Peyer's patch (tissue), 4 donors: ENCODE data around the gene SGMS2. TPM values are rescaled to one million over a fixed set of nuclear protein-coding genes. Genes with fewer than 3 reads are reported as not detected.

ENCODE experiments used
- DNase-seq, 3 donors: peaks; one replicate each; pipeline ENCODE4 v3.0.0-alpha.2; 2017 to 2019
- H3K27ac ChIP-seq, 4 donors: fragments of 200-600 bp; sonication (generic); one replicate each; pipeline ENCODE4 v1.5.1; 2016 to 2019
- H3K27me3 ChIP-seq, 2 donors: fragments of 200-600 bp; sonication (generic); one replicate each; pipeline ENCODE4 v1.5.1; 2019
- H3K36me3 ChIP-seq, 3 donors: fragments of 200-600 bp; sonication (generic); one replicate each; pipeline ENCODE4 v1.5.1; 2016 to 2019
- H3K4me1 ChIP-seq, 4 donors: fragments of 200-600 bp; sonication (generic); one replicate each; pipeline ENCODE4 v1.5.1; 2016 to 2019
- H3K4me3 ChIP-seq, 4 donors: fragments of 200-600 bp; sonication (generic); 1 replicate in 3 of 4; 2 replicates in 1 of 4; pipeline ENCODE4 v1.5.1; 2016 to 2019; ENCODE audit warnings: mild to moderate bottlenecking in 1 of 4
- H3K9me3 ChIP-seq, 4 donors: fragments of 200-600 bp; sonication (generic); one replicate each; pipeline ENCODE4 v1.5.1; 2016 to 2019; ENCODE audit warnings: mild to moderate bottlenecking in 1 of 4
- POLR2A ChIP-seq, 2 donors: fragments of 450-650 bp; IDR thresholded peaks; one replicate each; pipeline ENCODE4 v1.5.1; 2017; ENCODE audit warnings: antibody characterized with exemption in 2 of 2, mild to moderate bottlenecking in 2 of 2, moderate library complexity in 2 of 2
- total RNA-seq, 4 donors: library from RNA; depleted of rRNA; stranded (reverse); fragments of >200 nt; gene quantifications; one replicate each; pipeline ENCODE4 v1.1.0, GENCODE V29; 2016
- TF ChIP-seq, protein P1 (sequence below), 6 experiments: fragments of 450-650 bp in 4 of 6; fragments of 200-600 bp in 2 of 6; sonication (generic) in 1 of 6; IDR thresholded peaks; one replicate each; pipeline ENCODE4 v1.5.1; 2017 to 2019; ENCODE audit warnings: antibody characterized with exemption in 6 of 6, mild to moderate bottlenecking in 3 of 6, moderate library complexity in 1 of 6

SGMS2 gene
- total RNA-seq, 4 donors from 2014 or later: 40.4 to 350 (median 254) TPM

DNA sequence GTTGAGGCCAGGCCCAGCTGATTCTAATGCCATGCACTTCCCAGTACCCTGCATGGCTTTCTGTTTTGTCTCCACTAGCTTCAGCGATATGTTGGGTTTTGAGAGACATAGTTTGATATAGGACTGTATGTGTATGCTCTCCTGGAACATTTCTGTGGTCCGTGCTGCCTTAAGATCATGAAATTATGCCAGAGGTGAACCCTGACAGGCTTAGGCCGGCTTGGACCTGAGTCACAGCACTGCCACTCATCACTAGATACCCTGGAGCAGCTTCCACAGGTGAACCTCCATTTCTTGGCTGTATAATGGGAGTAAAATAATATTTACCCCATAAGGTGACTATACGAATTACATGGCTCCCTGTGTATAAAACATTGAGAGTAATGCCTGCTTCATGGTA is 6.4 kb downstream of the SGMS2 start:
- H3K36me3 ChIP-seq: no peaks in the 10 kb centered on the region
- H3K9me3 ChIP-seq: no peaks in the 10 kb centered on the region
- no peaks in the 10 kb centered on the region for H3K27me3 ChIP-seq
- H3K4me1 ChIP-seq: peaks cover 0 to 7% (median 0%) of the 10 kb centered on the region in 4 donors
- no peak overlapping the region for H3K27ac ChIP-seq
- no peak overlapping the region for H3K4me3 ChIP-seq
- DNase-seq: no peak
- TF ChIP-seq POLR2A (IDR thresholded peaks at IDR 0.05): no peak
- TF ChIP-seq, protein P1, sequence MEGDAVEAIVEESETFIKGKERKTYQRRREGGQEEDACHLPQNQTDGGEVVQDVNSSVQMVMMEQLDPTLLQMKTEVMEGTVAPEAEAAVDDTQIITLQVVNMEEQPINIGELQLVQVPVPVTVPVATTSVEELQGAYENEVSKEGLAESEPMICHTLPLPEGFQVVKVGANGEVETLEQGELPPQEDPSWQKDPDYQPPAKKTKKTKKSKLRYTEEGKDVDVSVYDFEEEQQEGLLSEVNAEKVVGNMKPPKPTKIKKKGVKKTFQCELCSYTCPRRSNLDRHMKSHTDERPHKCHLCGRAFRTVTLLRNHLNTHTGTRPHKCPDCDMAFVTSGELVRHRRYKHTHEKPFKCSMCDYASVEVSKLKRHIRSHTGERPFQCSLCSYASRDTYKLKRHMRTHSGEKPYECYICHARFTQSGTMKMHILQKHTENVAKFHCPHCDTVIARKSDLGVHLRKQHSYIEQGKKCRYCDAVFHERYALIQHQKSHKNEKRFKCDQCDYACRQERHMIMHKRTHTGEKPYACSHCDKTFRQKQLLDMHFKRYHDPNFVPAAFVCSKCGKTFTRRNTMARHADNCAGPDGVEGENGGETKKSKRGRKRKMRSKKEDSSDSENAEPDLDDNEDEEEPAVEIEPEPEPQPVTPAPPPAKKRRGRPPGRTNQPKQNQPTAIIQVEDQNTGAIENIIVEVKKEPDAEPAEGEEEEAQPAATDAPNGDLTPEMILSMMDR (IDR thresholded peaks at IDR 0.05): no peak

DNA sequence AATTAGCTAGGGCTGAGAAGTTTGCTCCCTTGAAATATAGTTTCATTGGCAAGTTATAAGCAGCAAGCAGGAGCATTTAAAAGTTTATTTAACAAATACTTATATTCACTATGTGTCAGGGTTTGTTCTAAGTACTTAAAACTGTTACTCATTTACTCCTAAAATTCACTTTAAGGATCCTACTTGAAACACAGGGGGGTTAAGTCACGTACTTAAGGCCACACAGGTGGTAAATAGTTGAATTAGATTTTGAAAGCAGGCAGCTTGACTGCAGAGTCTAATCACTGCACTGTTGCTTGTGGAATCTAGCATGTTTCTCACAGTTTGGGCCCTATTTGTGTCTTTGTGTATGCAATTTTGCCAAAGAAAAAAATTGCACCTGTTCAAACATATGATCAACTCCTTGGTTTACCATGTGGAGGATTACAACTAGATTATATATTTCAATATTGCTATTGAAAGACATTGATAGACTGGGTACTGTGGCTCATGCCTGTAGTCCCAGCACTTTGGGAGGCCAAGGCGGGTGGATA is 7.6 kb downstream of the SGMS2 start:
- Histone ChIP-seq H3K27ac (no peak overlapping the region), H3K36me3 (no peaks in the 10 kb centered on the region), H3K27me3 (no peaks in the 10 kb centered on the region), H3K4me3 (no peak overlapping the region), H3K9me3 (no peaks in the 10 kb centered on the region), H3K4me1 (peaks cover 0 to 13% (median 0%) of the 10 kb centered on the region in 4 donors)
- TF ChIP-seq, protein P1 (IDR thresholded peaks at IDR 0.05): no peak
- no peak for TF ChIP-seq POLR2A (IDR thresholded peaks at IDR 0.05)
- no peak for DNase-seq

DNA sequence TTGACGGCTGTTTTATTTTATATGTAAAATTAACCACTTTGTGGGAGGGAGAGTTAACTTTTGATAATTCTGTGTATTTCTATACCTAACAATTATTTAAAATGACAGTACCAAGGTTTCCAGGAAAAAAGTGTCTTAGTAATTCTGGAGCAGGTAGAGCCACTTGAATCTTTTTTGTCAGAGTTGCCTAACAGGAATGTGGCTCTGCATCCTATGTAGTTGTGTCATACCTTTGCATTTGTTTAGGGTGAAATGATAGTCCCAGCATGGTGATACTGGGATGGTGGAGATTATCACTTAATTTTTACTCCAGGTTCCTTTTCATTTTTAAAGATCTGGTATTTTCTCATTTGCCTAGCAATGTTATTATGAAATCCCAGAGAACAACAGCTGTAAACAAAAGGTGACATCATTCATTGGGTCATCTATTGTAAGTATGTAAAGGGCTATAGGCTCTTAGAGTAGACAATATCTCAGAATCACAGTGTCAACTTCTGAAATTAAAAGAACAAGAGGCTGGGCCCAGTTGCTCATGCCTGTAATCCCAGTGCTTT is 9.6 kb downstream of the SGMS2 start:
- no peak for DNase-seq
- no peaks in the 10 kb centered on the region for H3K27me3 ChIP-seq
- H3K4me3 ChIP-seq: no peak overlapping the region
- TF ChIP-seq POLR2A (IDR thresholded peaks at IDR 0.05): no peak
- TF ChIP-seq, protein P1 (IDR thresholded peaks at IDR 0.05): no peak
- no peaks in the 10 kb centered on the region for H3K9me3 ChIP-seq
- no peaks in the 10 kb centered on the region for H3K36me3 ChIP-seq
- no peak overlapping the region for H3K27ac ChIP-seq
- peaks cover 0 to 22% (median 0%) of the 10 kb centered on the region in 4 donors for H3K4me1 ChIP-seq

DNA sequence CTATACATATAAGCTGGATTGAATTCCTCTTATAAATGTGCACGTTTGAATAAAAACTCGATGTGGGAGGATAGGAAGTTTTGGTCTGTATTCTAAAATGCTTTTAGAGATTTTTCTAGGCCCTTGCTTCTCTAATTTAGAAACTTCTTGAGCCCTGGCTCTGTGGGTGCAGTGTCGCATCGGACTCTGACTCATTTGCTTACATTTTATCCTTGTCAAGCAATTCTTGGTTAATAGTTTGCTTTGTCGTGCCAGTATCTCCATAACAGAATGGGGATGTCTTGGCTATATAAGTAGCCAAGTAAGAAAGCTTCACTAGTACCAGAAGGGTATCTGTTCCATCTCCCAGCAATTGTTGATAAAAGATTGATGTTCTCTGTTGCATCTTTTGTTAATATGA is 10.7 kb downstream of the SGMS2 start:
- no peak overlapping the region for H3K4me3 ChIP-seq
- no peak for TF ChIP-seq POLR2A (IDR thresholded peaks at IDR 0.05)
- TF ChIP-seq, protein P1 (IDR thresholded peaks at IDR 0.05): no peak
- no peaks in the 10 kb centered on the region for H3K27me3 ChIP-seq
- no peak for DNase-seq
- H3K4me1 ChIP-seq: peaks cover 0 to 22% (median 0%) of the 10 kb centered on the region in 4 donors
- H3K27ac ChIP-seq: peak overlapping the region in 1 of 4 donors; percentile 16
- H3K36me3 ChIP-seq: no peaks in the 10 kb centered on the region
- H3K9me3 ChIP-seq: no peaks in the 10 kb centered on the region

DNA sequence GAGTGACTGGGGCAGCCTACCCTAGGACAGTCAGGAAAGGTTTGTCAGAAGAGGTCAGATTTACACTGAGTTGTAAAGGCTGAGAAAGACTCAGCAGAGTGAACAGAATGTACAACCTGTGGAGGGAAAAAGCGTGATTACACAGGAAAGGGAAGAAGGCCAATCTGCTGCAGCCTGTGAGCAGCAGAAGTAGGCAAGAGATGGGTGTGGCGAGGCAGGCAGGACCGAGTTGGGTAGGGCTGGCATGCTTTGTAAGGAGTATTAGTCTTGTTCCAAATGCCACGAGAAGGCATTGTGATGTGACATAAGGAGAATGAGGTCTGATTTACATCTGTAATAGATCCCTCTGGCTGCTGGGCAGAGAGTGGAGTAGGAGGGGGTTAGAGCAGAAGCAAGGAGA is 12.6 kb downstream of the SGMS2 start:
- Histone ChIP-seq H3K27ac (peak overlapping the region in 2 of 4 donors; percentile 24 to 44), H3K36me3 (no peaks in the 10 kb centered on the region), H3K4me1 (peaks cover 0 to 22% (median 0%) of the 10 kb centered on the region in 4 donors), H3K4me3 (no peak overlapping the region), H3K27me3 (no peaks in the 10 kb centered on the region), H3K9me3 (no peaks in the 10 kb centered on the region)
- DNase-seq: peak in 1 of 3 donors; percentile 57
- TF ChIP-seq, protein P1 (IDR thresholded peaks at IDR 0.05): no peak
- no peak for TF ChIP-seq POLR2A (IDR thresholded peaks at IDR 0.05)
